K562 (cell line): Measurements from ENCODE around the gene GARNL3. TPM values are rescaled to one million over a fixed set of nuclear protein-coding genes. Genes with fewer than 3 reads are reported as not detected.

Experiments
- BCLAF1 ChIP-seq, 2 experiments: fragments of 450-650 bp in 1 of 2; IDR thresholded peaks; 2 replicates each; pipeline ENCODE4 v1.6.1; 2011 to 2017; ENCODE audit warnings: low read depth in 2 of 2, antibody characterized with exemption in 1 of 2, borderline replicate concordance in 1 of 2, low read length in 1 of 2, mild to moderate bottlenecking in 1 of 2, mixed read lengths in 1 of 2; ENCODE audit not compliant: control insufficient read depth in 1 of 2
- BRD9 ChIP-seq: fragments of 450-650 bp; IDR thresholded peaks from 2 replicates; pipeline ENCODE4 v1.6.1; 2018; ENCODE audit warnings: low read depth; ENCODE audit not compliant: partially characterized antibody
- CBX5 ChIP-seq: IDR thresholded peaks from 2 replicates; pipeline ENCODE4 v1.6.1; 2014; ENCODE audit warnings: low read depth, borderline replicate concordance
- CBX8 ChIP-seq: fragments of 200-600 bp; sonication (generic); IDR thresholded peaks from 2 replicates; pipeline ENCODE4 v1.6.1; 2012; ENCODE audit warnings: borderline replicate concordance, mixed run types, low read depth, mild to moderate bottlenecking, moderate library complexity, mixed read lengths, low read length, control low read depth, inconsistent platforms; ENCODE audit not compliant: poor library complexity, severe bottlenecking; ENCODE audit errors: extremely low read depth
- EHMT2 ChIP-seq: fragments of 450-650 bp; IDR thresholded peaks from 2 replicates; pipeline ENCODE4 v1.6.1; 2018; ENCODE audit warnings: antibody characterized with exemption
- ELF4 ChIP-seq: fragments of 450-650 bp; formaldehyde crosslinking; IDR thresholded peaks from 2 replicates; pipeline ENCODE4 v1.4.0; 2022; ENCODE audit warnings: missing genetic modification characterization
- EP300 ChIP-seq: IDR thresholded peaks from 2 replicates; pipeline ENCODE4 v1.6.1; 2012; ENCODE audit warnings: low read length, improper control_type of control experiment
- KDM1A ChIP-seq, 2 experiments: fragments of 450-650 bp; IDR thresholded peaks; 2 replicates each; pipeline ENCODE4 v1.6.1; 2016; ENCODE audit warnings: mild to moderate bottlenecking in 2 of 2
- MYNN ChIP-seq, 2 experiments: sonication (generic); formaldehyde crosslinking in 1 of 2; IDR thresholded peaks; 2 replicates each; pipeline versions ENCODE4 v1.5.0 to v1.6.1; 2016 to 2020; ENCODE audit warnings: antibody characterized with exemption in 1 of 2, missing genetic modification reagents in 1 of 2
- NFIC ChIP-seq: fragments of 450-650 bp; IDR thresholded peaks from 2 replicates; pipeline ENCODE4 v1.6.1; 2017; ENCODE audit warnings: mild to moderate bottlenecking, inconsistent platforms
- PHF8 ChIP-seq: fragments of 200-600 bp; sonication (generic); IDR thresholded peaks from 2 replicates; pipeline ENCODE4 v1.6.1; 2012; ENCODE audit warnings: mixed run types, mild to moderate bottlenecking, inconsistent platforms, low read length, moderate library complexity, borderline replicate concordance
- PML ChIP-seq: IDR thresholded peaks from 2 replicates; pipeline ENCODE4 v1.6.1; 2012; ENCODE audit warnings: low read length, inconsistent platforms
- POU5F1 ChIP-seq: fragments of 150-350 bp; IDR thresholded peaks from 2 replicates; pipeline ENCODE4 v1.6.1; 2014; ENCODE audit warnings: borderline replicate concordance, low read length, low read depth, mild to moderate bottlenecking; ENCODE audit not compliant: partially characterized antibody
- RFX1 ChIP-seq: fragments of 450-650 bp; IDR thresholded peaks from 2 replicates; pipeline ENCODE4 v1.6.1; 2016; ENCODE audit warnings: mild to moderate bottlenecking, moderate library complexity
- TRIM24 ChIP-seq, 2 experiments: fragments of 450-650 bp; IDR thresholded peaks; 2 replicates each; pipeline ENCODE4 v1.6.1; 2016
- UBTF ChIP-seq, 2 experiments: IDR thresholded peaks; 2 replicates each; pipeline ENCODE4 v1.6.1; 2012; ENCODE audit warnings: improper control_type of control experiment in 2 of 2, low read depth in 2 of 2, low read length in 2 of 2, borderline replicate concordance in 1 of 2
- USF2 ChIP-seq: sonication (generic); formaldehyde crosslinking; IDR thresholded peaks from 2 replicates; pipeline ENCODE4 v1.5.0; 2020; ENCODE audit warnings: missing genetic modification reagents
- ZBTB12 ChIP-seq: fragments of 250-450 bp; sonication (Bioruptor Pico); IDR thresholded peaks from 2 replicates; pipeline ENCODE4 v1.4.0; 2020
- ZNF239 ChIP-seq: fragments of 250-450 bp; sonication (Bioruptor Pico); IDR thresholded peaks from 2 replicates; pipeline ENCODE4 v1.4.0; 2020; ENCODE audit warnings: mild to moderate bottlenecking
- ZNF780A ChIP-seq: fragments of 250-450 bp; sonication (Bioruptor Pico); IDR thresholded peaks from 2 replicates; pipeline ENCODE4 v1.5.0; 2021; ENCODE audit warnings: mild to moderate bottlenecking
- ZNF830 ChIP-seq: fragments of 250-450 bp; sonication (Bioruptor Pico); IDR thresholded peaks from 2 replicates; pipeline ENCODE4 v1.5.0; 2021; ENCODE audit warnings: mild to moderate bottlenecking
- polyA plus RNA-seq, 8 experiments: library from polyadenylated mRNA; depleted of rRNA in 4 of 8; stranded (reverse) in 5 of 8; unstranded in 3 of 8; fragments of >200 nt; fragmentation: Nextera tagmentation in 2 of 8; fragmentation: Illumina TruSeq in 1 of 8; extraction: Ambion mirVana in 2 of 8; extraction: Trizol in 1 of 8; gene quantifications; 2 replicates each; pipeline versions ENCODE4 v1.2.1 to v1.2.3, GENCODE V29; 2011 to 2014; ENCODE audit warnings: inconsistent platforms in 1 of 8, missing spikeins in 1 of 8
- total RNA-seq, 7 experiments: library from RNA; depleted of rRNA in 6 of 7; stranded (reverse); fragments of >200 nt in 6 of 7; fragmentation: Illumina TruSeq in 2 of 7; extraction: Trizol in 2 of 7; gene quantifications; 2 replicates each; pipeline versions ENCODE4 v1.2.1 to v1.2.3, GENCODE V29; 2011 to 2021; ENCODE audit warnings: low replicate concordance in 1 of 7

Gene GARNL3
- total and polyA plus RNA-seq, 9 of the 15 experiments (the other 6 are each of a cell fraction or from before 2014, with no cell fraction given) = 0.35 to 2.7 (median 1.6) TPM

- no peak for TF ChIP-seq BRD9
- TF ChIP-seq UBTF (IDR thresholded peaks at IDR 0.05; ENCODE audit: borderline replicate concordance in 1 of 2, low read depth in 2 of 2, low read length in 2 of 2) = peak in 1 of 2 experiments; percentile 21; a peak in 2 of 4 replicates
- no peak for TF ChIP-seq CBX5
- no peak for TF ChIP-seq ZNF780A (CRISPR knock-in tag)
- TF ChIP-seq ELF4 (CRISPR knock-in tag) = no peak
- no peak for TF ChIP-seq ZNF830 (CRISPR knock-in tag)
- TF ChIP-seq PML = peak; percentile 62; the same call in 1 of the 2 replicates
- TF ChIP-seq ZBTB12 (CRISPR knock-in tag) = peak; percentile 94
- TF ChIP-seq BCLAF1 (IDR thresholded peaks at IDR 0.05; ENCODE audit: borderline replicate concordance in 1 of 2, control insufficient read depth in 1 of 2, low read depth in 2 of 2, low read length in 1 of 2) = peak in 1 of 2 experiments; percentile 52; a peak in 2 of 4 replicates
- no peak for TF ChIP-seq TRIM24 (IDR thresholded peaks at IDR 0.05)
- TF ChIP-seq EHMT2 = 0 out of 2 replicates have a peak, but pooled peaks have one; percentile 42
- no peak for TF ChIP-seq POU5F1
- TF ChIP-seq RFX1 = no peak
- no peak for TF ChIP-seq CBX8
- no peak for TF ChIP-seq MYNN (IDR thresholded peaks at IDR 0.05)
- TF ChIP-seq MYNN (CRISPR knock-in tag; IDR thresholded peaks at IDR 0.05) = no peak
- TF ChIP-seq PHF8 = peak; percentile 81; the same call in 1 of the 2 replicates
- TF ChIP-seq USF2 (CRISPR knock-in tag) = no peak
- 0 out of 2 replicates have a peak, but pooled peaks have one; percentile 30 for TF ChIP-seq NFIC
- TF ChIP-seq ZNF239 = no peak
- TF ChIP-seq KDM1A (IDR thresholded peaks at IDR 0.05) = no peak; a peak in 1 of 4 replicates
- TF ChIP-seq EP300 = no peak
Measured at GRCh38 chr9:127423934-127424675, 159.5 kb downstream of the GARNL3 start, which contains the start of gene ZNF79 (continued).
